Measurements from ENCODE around the gene HAPLN3.

Gene HAPLN3

DNA sequence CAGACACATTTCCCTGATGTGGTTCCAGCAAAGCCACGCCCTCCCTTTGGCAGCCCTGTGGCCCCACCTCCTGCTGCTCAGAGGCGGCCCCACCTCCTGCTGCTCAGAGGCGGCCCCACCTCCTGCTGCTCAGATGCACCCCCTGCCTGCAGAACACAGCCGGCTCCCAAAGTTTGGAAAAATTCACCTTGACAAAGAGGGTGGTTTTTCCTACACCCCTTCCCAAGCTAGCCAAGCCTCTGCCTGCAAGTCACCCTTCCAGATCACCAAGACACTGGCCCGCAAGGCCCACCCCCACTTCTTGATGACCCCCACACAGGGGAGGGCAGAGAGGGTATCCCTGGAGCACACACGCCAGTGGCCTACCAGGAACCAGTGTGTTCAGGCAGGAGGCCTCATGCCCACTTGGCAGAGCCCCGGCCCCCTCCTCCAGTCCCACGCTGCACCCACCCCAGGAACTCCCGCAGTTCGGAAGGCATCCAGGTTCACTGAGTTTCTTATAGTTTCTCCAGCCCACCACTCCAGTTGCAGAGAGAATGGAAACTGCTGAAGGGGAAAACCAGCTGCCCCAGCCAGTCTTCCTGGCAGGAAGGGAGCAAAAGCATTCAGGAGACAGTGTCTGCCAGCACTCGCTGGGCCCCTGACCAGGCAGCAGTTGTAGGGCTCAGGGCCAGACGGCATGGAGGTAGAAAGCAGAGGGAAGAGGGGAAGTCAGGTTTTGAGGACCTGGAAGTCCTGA, 2.3 kb upstream of the HAPLN3 start (continued):
- TF ChIP-seq, protein P1, sequence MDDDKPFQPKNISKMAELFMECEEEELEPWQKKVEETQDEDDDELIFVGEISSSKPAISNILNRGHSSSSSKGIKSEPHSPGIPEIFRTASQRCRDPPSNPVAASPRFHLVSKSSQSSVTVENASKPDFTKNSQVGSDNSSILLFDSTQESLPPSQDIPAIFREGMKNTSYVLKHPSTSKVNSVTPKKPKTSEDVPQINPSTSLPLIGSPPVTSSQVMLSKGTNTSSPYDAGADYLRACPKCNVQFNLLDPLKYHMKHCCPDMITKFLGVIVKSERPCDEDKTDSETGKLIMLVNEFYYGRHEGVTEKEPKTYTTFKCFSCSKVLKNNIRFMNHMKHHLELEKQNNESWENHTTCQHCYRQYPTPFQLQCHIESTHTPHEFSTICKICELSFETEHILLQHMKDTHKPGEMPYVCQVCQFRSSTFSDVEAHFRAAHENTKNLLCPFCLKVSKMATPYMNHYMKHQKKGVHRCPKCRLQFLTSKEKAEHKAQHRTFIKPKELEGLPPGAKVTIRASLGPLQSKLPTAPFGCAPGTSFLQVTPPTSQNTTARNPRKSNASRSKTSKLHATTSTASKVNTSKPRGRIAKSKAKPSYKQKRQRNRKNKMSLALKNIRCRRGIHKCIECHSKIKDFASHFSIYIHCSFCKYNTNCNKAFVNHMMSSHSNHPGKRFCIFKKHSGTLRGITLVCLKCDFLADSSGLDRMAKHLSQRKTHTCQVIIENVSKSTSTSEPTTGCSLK (tag by site-specific recombination; IDR thresholded peaks at IDR 0.05) = no peak
- TF ChIP-seq, protein P2, sequence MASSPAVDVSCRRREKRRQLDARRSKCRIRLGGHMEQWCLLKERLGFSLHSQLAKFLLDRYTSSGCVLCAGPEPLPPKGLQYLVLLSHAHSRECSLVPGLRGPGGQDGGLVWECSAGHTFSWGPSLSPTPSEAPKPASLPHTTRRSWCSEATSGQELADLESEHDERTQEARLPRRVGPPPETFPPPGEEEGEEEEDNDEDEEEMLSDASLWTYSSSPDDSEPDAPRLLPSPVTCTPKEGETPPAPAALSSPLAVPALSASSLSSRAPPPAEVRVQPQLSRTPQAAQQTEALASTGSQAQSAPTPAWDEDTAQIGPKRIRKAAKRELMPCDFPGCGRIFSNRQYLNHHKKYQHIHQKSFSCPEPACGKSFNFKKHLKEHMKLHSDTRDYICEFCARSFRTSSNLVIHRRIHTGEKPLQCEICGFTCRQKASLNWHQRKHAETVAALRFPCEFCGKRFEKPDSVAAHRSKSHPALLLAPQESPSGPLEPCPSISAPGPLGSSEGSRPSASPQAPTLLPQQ (tag by site-specific recombination; IDR thresholded peaks at IDR 0.05) = peak; percentile 96
- TF ChIP-seq ZFP37 (tag by site-specific recombination; IDR thresholded peaks at IDR 0.05) (no peak), ZNF707 (tag by site-specific recombination; IDR thresholded peaks at IDR 0.05) (no peak), SCRT2 (tag by site-specific recombination; IDR thresholded peaks at IDR 0.05) (no peak), ZNF624 (tag by site-specific recombination; IDR thresholded peaks at IDR 0.05) (no peak), ZNF302 (tag by site-specific recombination; IDR thresholded peaks at IDR 0.05; ENCODE audit: low read depth) (no peak), ZXDB (tag by site-specific recombination; IDR thresholded peaks at IDR 0.05) (no peak), ZNF24 (tag by site-specific recombination; IDR thresholded peaks at IDR 0.05) (no peak), ZNF561 (tag by site-specific recombination; IDR thresholded peaks at IDR 0.05; ENCODE audit: borderline replicate concordance) (peak; percentile 70; the same call in 1 of the 2 replicates), SETDB1 (IDR thresholded peaks at IDR 0.05; ENCODE audit: insufficient read length, low read length) (no peak), ZNF16 (tag by site-specific recombination; IDR thresholded peaks at IDR 0.05; ENCODE audit: low read depth) (no peak), ZNF473 (tag by site-specific recombination; IDR thresholded peaks at IDR 0.05) (no peak), ZNF830 (tag by site-specific recombination; IDR thresholded peaks at IDR 0.05; ENCODE audit: low read depth) (no peak), ZBTB17 (tag by site-specific recombination; IDR thresholded peaks at IDR 0.05) (peak; percentile 52), ZNF223 (tag by site-specific recombination; IDR thresholded peaks at IDR 0.05) (no peak), TRIM28 (IDR thresholded peaks at IDR 0.05; ENCODE audit: borderline replicate concordance, low read length) (no peak), ZNF274 (IDR thresholded peaks at IDR 0.05; ENCODE audit: low read length) (no peak), ZNF274 (tag by site-specific recombination; IDR thresholded peaks at IDR 0.05; ENCODE audit: borderline replicate concordance) (no peak), ZNF140 (tag by site-specific recombination; IDR thresholded peaks at IDR 0.05) (no peak), KLF7 (tag by site-specific recombination; IDR thresholded peaks at IDR 0.05; ENCODE audit: borderline replicate concordance) (no peak), ZNF555 (tag by site-specific recombination; conservative IDR thresholded peaks at IDR 0.05) (no peak)
- TF ChIP-seq, protein P3, sequence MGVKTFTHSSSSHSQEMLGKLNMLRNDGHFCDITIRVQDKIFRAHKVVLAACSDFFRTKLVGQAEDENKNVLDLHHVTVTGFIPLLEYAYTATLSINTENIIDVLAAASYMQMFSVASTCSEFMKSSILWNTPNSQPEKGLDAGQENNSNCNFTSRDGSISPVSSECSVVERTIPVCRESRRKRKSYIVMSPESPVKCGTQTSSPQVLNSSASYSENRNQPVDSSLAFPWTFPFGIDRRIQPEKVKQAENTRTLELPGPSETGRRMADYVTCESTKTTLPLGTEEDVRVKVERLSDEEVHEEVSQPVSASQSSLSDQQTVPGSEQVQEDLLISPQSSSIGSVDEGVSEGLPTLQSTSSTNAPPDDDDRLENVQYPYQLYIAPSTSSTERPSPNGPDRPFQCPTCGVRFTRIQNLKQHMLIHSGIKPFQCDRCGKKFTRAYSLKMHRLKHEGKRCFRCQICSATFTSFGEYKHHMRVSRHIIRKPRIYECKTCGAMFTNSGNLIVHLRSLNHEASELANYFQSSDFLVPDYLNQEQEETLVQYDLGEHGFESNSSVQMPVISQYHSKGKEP (tag by site-specific recombination; IDR thresholded peaks at IDR 0.05) = 0 out of 2 replicates have a peak, but pooled peaks have one; percentile 33
- TF ChIP-seq, protein P4, sequence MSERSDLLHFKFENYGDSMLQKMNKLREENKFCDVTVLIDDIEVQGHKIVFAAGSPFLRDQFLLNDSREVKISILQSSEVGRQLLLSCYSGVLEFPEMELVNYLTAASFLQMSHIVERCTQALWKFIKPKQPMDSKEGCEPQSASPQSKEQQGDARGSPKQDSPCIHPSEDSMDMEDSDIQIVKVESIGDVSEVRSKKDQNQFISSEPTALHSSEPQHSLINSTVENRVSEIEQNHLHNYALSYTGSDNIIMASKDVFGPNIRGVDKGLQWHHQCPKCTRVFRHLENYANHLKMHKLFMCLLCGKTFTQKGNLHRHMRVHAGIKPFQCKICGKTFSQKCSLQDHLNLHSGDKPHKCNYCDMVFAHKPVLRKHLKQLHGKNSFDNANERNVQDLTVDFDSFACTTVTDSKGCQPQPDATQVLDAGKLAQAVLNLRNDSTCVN (tag by site-specific recombination; optimal IDR thresholded peaks at IDR 0.05) = no peak
- TF ChIP-seq, protein P5, sequence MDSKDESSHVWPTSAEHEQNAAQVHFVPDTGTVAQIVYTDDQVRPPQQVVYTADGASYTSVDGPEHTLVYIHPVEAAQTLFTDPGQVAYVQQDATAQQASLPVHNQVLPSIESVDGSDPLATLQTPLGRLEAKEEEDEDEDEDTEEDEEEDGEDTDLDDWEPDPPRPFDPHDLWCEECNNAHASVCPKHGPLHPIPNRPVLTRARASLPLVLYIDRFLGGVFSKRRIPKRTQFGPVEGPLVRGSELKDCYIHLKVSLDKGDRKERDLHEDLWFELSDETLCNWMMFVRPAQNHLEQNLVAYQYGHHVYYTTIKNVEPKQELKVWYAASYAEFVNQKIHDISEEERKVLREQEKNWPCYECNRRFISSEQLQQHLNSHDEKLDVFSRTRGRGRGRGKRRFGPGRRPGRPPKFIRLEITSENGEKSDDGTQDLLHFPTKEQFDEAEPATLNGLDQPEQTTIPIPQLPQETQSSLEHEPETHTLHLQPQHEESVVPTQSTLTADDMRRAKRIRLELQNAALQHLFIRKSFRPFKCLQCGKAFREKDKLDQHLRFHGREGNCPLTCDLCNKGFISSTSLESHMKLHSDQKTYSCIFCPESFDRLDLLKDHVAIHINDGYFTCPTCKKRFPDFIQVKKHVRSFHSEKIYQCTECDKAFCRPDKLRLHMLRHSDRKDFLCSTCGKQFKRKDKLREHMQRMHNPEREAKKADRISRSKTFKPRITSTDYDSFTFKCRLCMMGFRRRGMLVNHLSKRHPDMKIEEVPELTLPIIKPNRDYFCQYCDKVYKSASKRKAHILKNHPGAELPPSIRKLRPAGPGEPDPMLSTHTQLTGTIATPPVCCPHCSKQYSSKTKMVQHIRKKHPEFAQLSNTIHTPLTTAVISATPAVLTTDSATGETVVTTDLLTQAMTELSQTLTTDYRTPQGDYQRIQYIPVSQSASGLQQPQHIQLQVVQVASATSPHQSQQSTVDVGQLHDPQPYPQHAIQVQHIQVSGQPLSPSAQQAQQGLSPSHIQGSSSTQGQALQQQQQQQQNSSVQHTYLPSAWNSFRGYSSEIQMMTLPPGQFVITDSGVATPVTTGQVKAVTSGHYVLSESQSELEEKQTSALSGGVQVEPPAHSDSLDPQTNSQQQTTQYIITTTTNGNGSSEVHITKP (tag by site-specific recombination; IDR thresholded peaks at IDR 0.05) = no peak
- TF ChIP-seq, protein P6, sequence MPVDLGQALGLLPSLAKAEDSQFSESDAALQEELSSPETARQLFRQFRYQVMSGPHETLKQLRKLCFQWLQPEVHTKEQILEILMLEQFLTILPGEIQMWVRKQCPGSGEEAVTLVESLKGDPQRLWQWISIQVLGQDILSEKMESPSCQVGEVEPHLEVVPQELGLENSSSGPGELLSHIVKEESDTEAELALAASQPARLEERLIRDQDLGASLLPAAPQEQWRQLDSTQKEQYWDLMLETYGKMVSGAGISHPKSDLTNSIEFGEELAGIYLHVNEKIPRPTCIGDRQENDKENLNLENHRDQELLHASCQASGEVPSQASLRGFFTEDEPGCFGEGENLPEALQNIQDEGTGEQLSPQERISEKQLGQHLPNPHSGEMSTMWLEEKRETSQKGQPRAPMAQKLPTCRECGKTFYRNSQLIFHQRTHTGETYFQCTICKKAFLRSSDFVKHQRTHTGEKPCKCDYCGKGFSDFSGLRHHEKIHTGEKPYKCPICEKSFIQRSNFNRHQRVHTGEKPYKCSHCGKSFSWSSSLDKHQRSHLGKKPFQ (tag by site-specific recombination; IDR thresholded peaks at IDR 0.05) = no peak
- TF ChIP-seq, protein P7, sequence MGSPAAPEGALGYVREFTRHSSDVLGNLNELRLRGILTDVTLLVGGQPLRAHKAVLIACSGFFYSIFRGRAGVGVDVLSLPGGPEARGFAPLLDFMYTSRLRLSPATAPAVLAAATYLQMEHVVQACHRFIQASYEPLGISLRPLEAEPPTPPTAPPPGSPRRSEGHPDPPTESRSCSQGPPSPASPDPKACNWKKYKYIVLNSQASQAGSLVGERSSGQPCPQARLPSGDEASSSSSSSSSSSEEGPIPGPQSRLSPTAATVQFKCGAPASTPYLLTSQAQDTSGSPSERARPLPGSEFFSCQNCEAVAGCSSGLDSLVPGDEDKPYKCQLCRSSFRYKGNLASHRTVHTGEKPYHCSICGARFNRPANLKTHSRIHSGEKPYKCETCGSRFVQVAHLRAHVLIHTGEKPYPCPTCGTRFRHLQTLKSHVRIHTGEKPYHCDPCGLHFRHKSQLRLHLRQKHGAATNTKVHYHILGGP (tag by site-specific recombination; IDR thresholded peaks at IDR 0.05) = no peak
